Measurements from ENCODE around the gene TOP3B. TPM values are rescaled to one million over a fixed set of nuclear protein-coding genes. Genes with fewer than 3 reads are reported as not detected.

The TOP3B gene
- total RNA-seq, 1 experiment from 2014 or later: 29.1 TPM

GRCh38 chr22:21974058-21974649 is 8.4 kb downstream of the TOP3B start:
- no peaks in the 10 kb centered on the region for H3K36me3 ChIP-seq (ENCODE audit: control insufficient read depth, insufficient read depth, low read length)
- no TSS peak for BruUV-seq (replicated peaks)
- intact Hi-C loops (cut with micrococcal nuclease; ENCODE audit: unreplicated experiment): no loop called here
- ChIA-PET POLR2A (no interaction called here), CTCF (no interaction called here)
- TF ChIP-seq SIN3A (IDR thresholded peaks at IDR 0.05; ENCODE audit: borderline replicate concordance, insufficient read depth, low read depth, low read length): no peak
- TF ChIP-seq REST (IDR thresholded peaks at IDR 0.05; ENCODE audit: insufficient read depth in 1 of 2, low read depth in 2 of 2, low read length in 1 of 2): no peak
- TF ChIP-seq TCF7L2 (IDR thresholded peaks at IDR 0.05; ENCODE audit: low read depth, low read length): no peak
- no peak for TF ChIP-seq POLR2AphosphoS5 (IDR thresholded peaks at IDR 0.05; ENCODE audit: low read depth, low read length)
- TF ChIP-seq, protein P1, sequence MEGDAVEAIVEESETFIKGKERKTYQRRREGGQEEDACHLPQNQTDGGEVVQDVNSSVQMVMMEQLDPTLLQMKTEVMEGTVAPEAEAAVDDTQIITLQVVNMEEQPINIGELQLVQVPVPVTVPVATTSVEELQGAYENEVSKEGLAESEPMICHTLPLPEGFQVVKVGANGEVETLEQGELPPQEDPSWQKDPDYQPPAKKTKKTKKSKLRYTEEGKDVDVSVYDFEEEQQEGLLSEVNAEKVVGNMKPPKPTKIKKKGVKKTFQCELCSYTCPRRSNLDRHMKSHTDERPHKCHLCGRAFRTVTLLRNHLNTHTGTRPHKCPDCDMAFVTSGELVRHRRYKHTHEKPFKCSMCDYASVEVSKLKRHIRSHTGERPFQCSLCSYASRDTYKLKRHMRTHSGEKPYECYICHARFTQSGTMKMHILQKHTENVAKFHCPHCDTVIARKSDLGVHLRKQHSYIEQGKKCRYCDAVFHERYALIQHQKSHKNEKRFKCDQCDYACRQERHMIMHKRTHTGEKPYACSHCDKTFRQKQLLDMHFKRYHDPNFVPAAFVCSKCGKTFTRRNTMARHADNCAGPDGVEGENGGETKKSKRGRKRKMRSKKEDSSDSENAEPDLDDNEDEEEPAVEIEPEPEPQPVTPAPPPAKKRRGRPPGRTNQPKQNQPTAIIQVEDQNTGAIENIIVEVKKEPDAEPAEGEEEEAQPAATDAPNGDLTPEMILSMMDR (IDR thresholded peaks at IDR 0.05): no peak
- ATAC-seq (no peak), DNase-seq (ENCODE audit: low read depth, low spot score) (no peak)
- H3K27ac ChIP-seq (ENCODE audit: low read length): no peak overlapping the region
- no peaks in the 10 kb centered on the region for H3K27me3 ChIP-seq (ENCODE audit: control insufficient read depth, insufficient read depth, low read length)
- H3K4me3 ChIP-seq (ENCODE audit: low read depth in 2 of 2, low read length in 2 of 2): no peak overlapping the region
- no peaks in the 10 kb centered on the region for H3K4me1 ChIP-seq (ENCODE audit: control insufficient read depth, insufficient read depth, low read length)
- no peaks in the 10 kb centered on the region for H3K9me3 ChIP-seq (ENCODE audit: control insufficient read depth, insufficient read depth, low read depth, low read length)
- in situ Hi-C loops (cut with HindIII; ENCODE audit: low pct_unique_long_range_greater_than_20kb, low sequenced_read_pairs): no loop called here

- Histone ChIP-seq H3K36me3 (ENCODE audit: control insufficient read depth, insufficient read depth, low read length) (no peaks in the 10 kb centered on the region), H3K27ac (ENCODE audit: low read length) (no peak overlapping the region), H3K9me3 (ENCODE audit: control insufficient read depth, insufficient read depth, low read depth, low read length) (no peaks in the 10 kb centered on the region), H3K27me3 (ENCODE audit: control insufficient read depth, insufficient read depth, low read length) (no peaks in the 10 kb centered on the region), H3K4me3 (ENCODE audit: low read depth in 2 of 2, low read length in 2 of 2) (no peak overlapping the region), H3K4me1 (ENCODE audit: control insufficient read depth, insufficient read depth, low read length) (no peaks in the 10 kb centered on the region)
- ChIA-PET POLR2A (no interaction called here), CTCF (interaction anchor here (0.6 kb wide), 1 partner anchor 59 kb away, joined by 5 read pairs; no protein-coding TSS in a partner anchor)
- in situ Hi-C loops (cut with HindIII; ENCODE audit: low pct_unique_long_range_greater_than_20kb, low sequenced_read_pairs): no loop called here
- intact Hi-C loops (cut with micrococcal nuclease; ENCODE audit: unreplicated experiment): no loop called here
- TF ChIP-seq, protein P1 (IDR thresholded peaks at IDR 0.05): no peak
- TF ChIP-seq POLR2AphosphoS5 (IDR thresholded peaks at IDR 0.05; ENCODE audit: low read depth, low read length) (no peak), SIN3A (IDR thresholded peaks at IDR 0.05; ENCODE audit: borderline replicate concordance, insufficient read depth, low read depth, low read length) (no peak)
- ATAC-seq (no peak), DNase-seq (ENCODE audit: low read depth, low spot score) (no peak)
- no TSS peak for BruUV-seq (replicated peaks)
Observed at GRCh38 chr22:21972806-21973205, 9.8 kb downstream of the TOP3B start.
